Measurements from ENCODE around the gene PDP2. TPM values are rescaled to one million over a fixed set of nuclear protein-coding genes. Genes with fewer than 3 reads are reported as not detected.
"Not testable (repeated sequence)": the region's sequence is repeated elsewhere in the genome, so short reads cannot be mapped to it uniquely, and the experiment has no call there.

PDP2 gene
- total RNA-seq, 1 experiment from 2014 or later: 23.1 TPM

DNA sequence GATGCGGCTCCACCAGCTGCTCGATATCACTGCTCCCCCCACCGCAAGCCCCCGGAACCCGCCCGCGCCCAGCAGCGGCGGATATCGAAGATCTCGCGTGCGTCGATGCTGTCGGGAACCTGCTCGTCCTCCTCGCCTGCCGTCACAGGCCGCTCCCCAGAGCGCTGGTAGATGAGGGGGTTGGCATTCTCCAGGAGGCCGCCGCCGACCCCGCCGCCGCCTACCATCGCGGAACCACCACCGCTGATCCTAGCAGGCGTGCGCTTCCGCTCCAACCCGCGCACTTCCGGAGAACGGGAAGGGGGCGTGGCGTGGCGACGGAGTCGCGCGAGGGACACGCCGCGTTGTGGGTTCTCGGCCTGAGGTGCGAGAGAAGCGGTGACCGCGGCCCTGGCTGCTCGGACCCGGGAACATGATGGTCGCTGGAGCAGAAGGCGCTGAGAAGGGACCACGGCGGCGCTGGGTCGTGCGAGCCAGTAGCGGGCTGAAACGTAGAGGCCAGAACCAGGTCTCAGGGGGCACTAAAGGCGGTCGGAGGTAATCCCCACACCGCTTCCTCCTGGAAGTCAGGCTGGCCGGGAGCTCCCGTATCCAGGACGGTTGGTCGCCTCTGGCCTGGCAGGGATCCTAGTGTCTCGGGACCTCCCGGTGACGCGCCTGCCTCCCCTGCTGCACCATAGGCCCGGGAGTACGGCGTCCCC, 54.0 kb downstream of the PDP2 start, which contains the start of gene CIAO2B:
Gene CIAO2B, minus strand, starts transcription at position 265 of the 701 bp plus-strand sequence. Its CDS starts 38 bp downstream, at position 227.
- Histone ChIP-seq H4K8ac (replicated peaks; ENCODE audit: insufficient read length, low read depth, low read length) (no peak within 1 kb of the TSS), H3K79me1 (ENCODE audit: insufficient read depth, low read depth, low read length, poor library complexity, severe bottlenecking) (no peaks in the 10 kb centered on the region)

DNA sequence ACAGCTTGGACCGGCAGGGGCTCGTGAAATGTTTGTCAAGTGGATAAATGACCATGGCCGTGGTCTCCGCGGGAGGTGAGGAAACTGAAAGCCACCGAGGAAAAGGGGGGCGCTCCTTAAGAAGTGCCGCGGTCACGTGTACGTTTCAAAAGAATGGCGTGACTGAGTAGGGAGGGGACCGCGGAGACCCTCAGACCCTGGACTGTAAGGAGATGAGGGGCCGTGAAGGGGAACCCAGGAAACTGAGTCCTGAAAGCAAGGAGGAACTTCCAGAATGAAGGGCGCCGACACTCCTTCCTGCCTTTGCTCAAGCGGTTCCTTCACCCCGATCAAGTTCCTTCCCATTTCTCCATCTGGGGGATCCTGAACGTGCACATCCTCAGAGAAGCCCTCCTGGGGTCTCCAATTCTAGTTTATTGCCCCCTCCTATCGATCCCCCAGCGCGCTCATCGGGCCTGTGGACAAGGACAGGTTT, 54.6 kb downstream of the PDP2 start:
- not testable (repeated sequence) for H3K9me3 Mint-ChIP-seq; H2BK120ac ChIP-seq (ENCODE audit: low read depth, low read length, poor library complexity, severe bottlenecking); H2AFZ ChIP-seq (ENCODE audit: low read length); H3K9me3 ChIP-seq (ENCODE audit: control insufficient read depth, low read depth, low read length); H2BK15ac ChIP-seq (ENCODE audit: low read depth, low read length); H3T11ph ChIP-seq (ENCODE audit: low read length); H3K27ac ChIP-seq (ENCODE audit: insufficient read length, low read depth, low read length); H4K91ac ChIP-seq (ENCODE audit: insufficient read length, low read depth, low read length); H3K4ac ChIP-seq (ENCODE audit: low read depth, low read length); H3K4me1 ChIP-seq (ENCODE audit: insufficient read depth, low read length); H4K20me1 ChIP-seq (ENCODE audit: control insufficient read depth, insufficient read depth, insufficient read length); H3K27me3 Mint-ChIP-seq (ENCODE audit: low read depth); H2BK5ac ChIP-seq (ENCODE audit: insufficient read length, low read length); H3K56ac ChIP-seq (ENCODE audit: insufficient read length, low read depth, low read length); H2AK5ac ChIP-seq (ENCODE audit: insufficient read length, low read length); H4K8ac ChIP-seq (replicated peaks; ENCODE audit: insufficient read length, low read depth, low read length); H2BK20ac ChIP-seq (ENCODE audit: low read depth, low read length, poor library complexity, severe bottlenecking); DNase-seq; H4K5ac ChIP-seq (ENCODE audit: insufficient read length, low read depth, low read length); H3K23ac ChIP-seq (ENCODE audit: insufficient read length, low read depth, low read length); H3K79me2 ChIP-seq (ENCODE audit: insufficient read depth, low read length); H2BK12ac ChIP-seq (ENCODE audit: insufficient read length, low read depth, low read length); H3K79me1 ChIP-seq (ENCODE audit: insufficient read depth, low read depth, low read length, poor library complexity, severe bottlenecking); H3K27me3 ChIP-seq (ENCODE audit: insufficient read depth, low read length)
- Histone ChIP-seq H3K14ac (ENCODE audit: insufficient read depth, low read length) (peak overlapping the region; percentile 82), H3K9ac (ENCODE audit: extremely low read depth, insufficient read length, low read length) (peak overlapping the region; percentile 66), H3K4me2 (ENCODE audit: insufficient read depth, insufficient read length, low read length) (peak overlapping the region; percentile 95), H3K23me2 (ENCODE audit: insufficient read length, low read depth, low read length, poor library complexity, severe bottlenecking) (peaks cover 16% of the 10 kb centered on the region), H3K18ac (ENCODE audit: insufficient read length, low read depth, low read length) (peak overlapping the region; percentile 27)
- Mint-ChIP-seq H3K4me3 (peak overlapping the region; percentile 96 to 97), H3K4me1 (peaks cover 13 to 27% of the 10 kb centered on the region in 2 experiments), H3K27ac (peak overlapping the region in 1 of 3 experiments; percentile 85; a peak in 1 of 7 replicates), H3K36me3 (ENCODE audit: insufficient read depth in 1 of 3, low read depth in 3 of 3) (peaks cover 7 to 27% (median 8%) of the 10 kb centered on the region in 3 experiments)
- WGBS (ENCODE audit: extremely low coverage, insufficient read length, low lambda C conversion rate): no CpG with 5 or more reads among the region's 24 CpGs

More for the DNA sequence above, 54.0 kb downstream of the PDP2 start, which contains the start of gene CIAO2B:
- Mint-ChIP-seq H3K27ac (peak within 1 kb of the TSS; percentile 18 to 95 (median 79); a peak in 4 of 7 replicates), H3K9me3 (no peaks in the 10 kb centered on the region), H3K4me1 (peaks cover 13 to 27% of the 10 kb centered on the region in 2 experiments), H3K36me3 (ENCODE audit: insufficient read depth in 1 of 3, low read depth in 3 of 3) (peaks cover 5 to 24% (median 6%) of the 10 kb centered on the region in 3 experiments), H3K27me3 (ENCODE audit: low read depth) (no peaks in the 10 kb centered on the region), H3K4me3 (peak within 1 kb of the TSS; percentile 96 to 97)
- Histone ChIP-seq H4K5ac (ENCODE audit: insufficient read length, low read depth, low read length) (no peak within 1 kb of the TSS), H3K4me1 (ENCODE audit: insufficient read depth, low read length) (no peaks in the 10 kb centered on the region), H3K4ac (ENCODE audit: low read depth, low read length) (no peak within 1 kb of the TSS), H2BK12ac (ENCODE audit: insufficient read length, low read depth, low read length) (no peak within 1 kb of the TSS), H2BK20ac (ENCODE audit: low read depth, low read length, poor library complexity, severe bottlenecking) (no peak within 1 kb of the TSS), H3K18ac (ENCODE audit: insufficient read length, low read depth, low read length) (peak within 1 kb of the TSS; percentile 27), H3K14ac (ENCODE audit: insufficient read depth, low read length) (peak within 1 kb of the TSS; percentile 82), H4K91ac (ENCODE audit: insufficient read length, low read depth, low read length) (no peak within 1 kb of the TSS), H3K9ac (ENCODE audit: extremely low read depth, insufficient read length, low read length) (peak within 1 kb of the TSS; percentile 66), H3K27me3 (ENCODE audit: insufficient read depth, low read length) (no peaks in the 10 kb centered on the region), H3K79me2 (ENCODE audit: insufficient read depth, low read length) (no peaks in the 10 kb centered on the region), H3K23me2 (ENCODE audit: insufficient read length, low read depth, low read length, poor library complexity, severe bottlenecking) (peaks cover 16% of the 10 kb centered on the region), H3K27ac (ENCODE audit: insufficient read length, low read depth, low read length) (no peak within 1 kb of the TSS), H2AK5ac (ENCODE audit: insufficient read length, low read length) (no peak within 1 kb of the TSS), H2BK120ac (ENCODE audit: low read depth, low read length, poor library complexity, severe bottlenecking) (no peak within 1 kb of the TSS), H3K9me3 (ENCODE audit: control insufficient read depth, low read depth, low read length) (no peaks in the 10 kb centered on the region), H3K23ac (ENCODE audit: insufficient read length, low read depth, low read length) (no peak within 1 kb of the TSS), H2AFZ (ENCODE audit: low read length) (no peak within 1 kb of the TSS), H4K20me1 (ENCODE audit: control insufficient read depth, insufficient read depth, insufficient read length) (no peaks in the 10 kb centered on the region), H2BK15ac (ENCODE audit: low read depth, low read length) (no peak within 1 kb of the TSS), H2BK5ac (ENCODE audit: insufficient read length, low read length) (no peak within 1 kb of the TSS), H3T11ph (ENCODE audit: low read length) (no peak within 1 kb of the TSS), H3K4me2 (ENCODE audit: insufficient read depth, insufficient read length, low read length) (peak within 1 kb of the TSS; percentile 95), H3K56ac (ENCODE audit: insufficient read length, low read depth, low read length) (no peak within 1 kb of the TSS)
- TF ChIP-seq, protein P1, sequence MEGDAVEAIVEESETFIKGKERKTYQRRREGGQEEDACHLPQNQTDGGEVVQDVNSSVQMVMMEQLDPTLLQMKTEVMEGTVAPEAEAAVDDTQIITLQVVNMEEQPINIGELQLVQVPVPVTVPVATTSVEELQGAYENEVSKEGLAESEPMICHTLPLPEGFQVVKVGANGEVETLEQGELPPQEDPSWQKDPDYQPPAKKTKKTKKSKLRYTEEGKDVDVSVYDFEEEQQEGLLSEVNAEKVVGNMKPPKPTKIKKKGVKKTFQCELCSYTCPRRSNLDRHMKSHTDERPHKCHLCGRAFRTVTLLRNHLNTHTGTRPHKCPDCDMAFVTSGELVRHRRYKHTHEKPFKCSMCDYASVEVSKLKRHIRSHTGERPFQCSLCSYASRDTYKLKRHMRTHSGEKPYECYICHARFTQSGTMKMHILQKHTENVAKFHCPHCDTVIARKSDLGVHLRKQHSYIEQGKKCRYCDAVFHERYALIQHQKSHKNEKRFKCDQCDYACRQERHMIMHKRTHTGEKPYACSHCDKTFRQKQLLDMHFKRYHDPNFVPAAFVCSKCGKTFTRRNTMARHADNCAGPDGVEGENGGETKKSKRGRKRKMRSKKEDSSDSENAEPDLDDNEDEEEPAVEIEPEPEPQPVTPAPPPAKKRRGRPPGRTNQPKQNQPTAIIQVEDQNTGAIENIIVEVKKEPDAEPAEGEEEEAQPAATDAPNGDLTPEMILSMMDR (conservative IDR thresholded peaks at IDR 0.05): no peak
- peak; percentile 74 for DNase-seq
- WGBS (ENCODE audit: extremely low coverage, insufficient read length, low lambda C conversion rate): no CpG with 5 or more reads among the region's 76 CpGs
